Psoas muscle (tissue), 8 donors: ENCODE measurements around the gene ZNF805. TPM values are rescaled to one million over a fixed set of nuclear protein-coding genes. Genes with fewer than 3 reads are reported as not detected.

Source experiments
- ATAC-seq, 4 donors: fragments of 200-7000 bp; cut with Tn5 transposase; one replicate each; pipeline ENCODE4 v1.9.1; 2020; ENCODE audit warnings: moderate library complexity in 3 of 4, mild to moderate bottlenecking in 2 of 4
- DNase-seq, 2 donors: peaks; one replicate each; pipeline ENCODE4 v3.0.0-alpha.2; 2020
- H3K27ac ChIP-seq: fragments of 200-600 bp; one replicate; pipeline ENCODE4 v1.8.0; 2022
- H3K27me3 ChIP-seq, 3 donors: fragments of 200-600 bp in 1 of 3; one replicate each; pipeline versions ENCODE4 v1.6.1 to v1.8.0; 2013 to 2022; ENCODE audit warnings: low read length in 2 of 3, mild to moderate bottlenecking in 2 of 3, moderate library complexity in 1 of 3; ENCODE audit not compliant: insufficient read depth in 3 of 3
- H3K36me3 ChIP-seq, 2 donors: fragments of 200-600 bp in 1 of 2; one replicate each; pipeline versions ENCODE4 v1.6.1 to v1.8.0; 2013 to 2022; ENCODE audit warnings: low read depth in 1 of 2, mild to moderate bottlenecking in 1 of 2, moderate library complexity in 1 of 2; ENCODE audit not compliant: insufficient read depth in 1 of 2
- H3K4me1 ChIP-seq: fragments of 200-600 bp; one replicate; pipeline ENCODE4 v1.8.0; 2022
- H3K4me3 ChIP-seq: fragments of 200-600 bp; one replicate; pipeline ENCODE4 v1.8.0; 2022; ENCODE audit warnings: mild to moderate bottlenecking
- H3K9me3 ChIP-seq: fragments of 200-600 bp; one replicate; pipeline ENCODE4 v1.8.0; 2022
- WGBS, 3 donors: extraction: QIAGEN DNeasy Blood & Tissue Kit; methylation state at CpG; one replicate each; pipeline versions ENCODE4 v1.1.6 to v1.1.7; 2013; 5-methylcytosine and 5-hydroxymethylcytosine counted together
- intact Hi-C, 2 donors: fragments of 100-400 bp; cut with DNase I; formaldehyde crosslinking; loops; one replicate each; pipeline versions ENCODE4 v1.11.0 to v1.14.2; 2022
- polyA plus RNA-seq, 3 donors: library from polyadenylated mRNA; stranded (reverse); fragments of 200-250 nt; gene quantifications; one replicate each; pipeline ENCODE4 v1.2.3, GENCODE V29; 2013
- total RNA-seq, 4 donors: library from RNA; stranded (reverse); fragmentation: NEBNext Ultra II Directional in 2 of 4; extraction: Animal tissue kit (Norgen Biotek cat#: 25700) in 2 of 4; gene quantifications; one replicate each; pipeline versions ENCODE4 v1.2.1 to v1.2.4, GENCODE V29; 2021 to 2023
- TF ChIP-seq, protein P1 (sequence below): fragments of 200-600 bp; IDR thresholded peaks from one replicate; pipeline ENCODE4 v1.8.0; 2022; ENCODE audit warnings: antibody characterized with exemption
- donor health status: healthy with polysubstance abuse.
- donor health status: DM: no; HTN: no; CAD: no; lungs with moderate emphysema.
- donor health status: Bipolar disorder and iron deficiency.
- donor health status: healthy.
- donor health status: DM: yes; HTN: yes; CAD: no.
- donor health status: DM: no; HTN: no; CAD: no.
- donor health status: DM: no; HTN: no; CAD: no.
- donor health status: DM: yes; HTN: yes; CAD: no.

ZNF805 gene
- total and polyA plus RNA-seq, 7 donors = 1.2 to 16.4 (median 10.3) TPM

DNA sequence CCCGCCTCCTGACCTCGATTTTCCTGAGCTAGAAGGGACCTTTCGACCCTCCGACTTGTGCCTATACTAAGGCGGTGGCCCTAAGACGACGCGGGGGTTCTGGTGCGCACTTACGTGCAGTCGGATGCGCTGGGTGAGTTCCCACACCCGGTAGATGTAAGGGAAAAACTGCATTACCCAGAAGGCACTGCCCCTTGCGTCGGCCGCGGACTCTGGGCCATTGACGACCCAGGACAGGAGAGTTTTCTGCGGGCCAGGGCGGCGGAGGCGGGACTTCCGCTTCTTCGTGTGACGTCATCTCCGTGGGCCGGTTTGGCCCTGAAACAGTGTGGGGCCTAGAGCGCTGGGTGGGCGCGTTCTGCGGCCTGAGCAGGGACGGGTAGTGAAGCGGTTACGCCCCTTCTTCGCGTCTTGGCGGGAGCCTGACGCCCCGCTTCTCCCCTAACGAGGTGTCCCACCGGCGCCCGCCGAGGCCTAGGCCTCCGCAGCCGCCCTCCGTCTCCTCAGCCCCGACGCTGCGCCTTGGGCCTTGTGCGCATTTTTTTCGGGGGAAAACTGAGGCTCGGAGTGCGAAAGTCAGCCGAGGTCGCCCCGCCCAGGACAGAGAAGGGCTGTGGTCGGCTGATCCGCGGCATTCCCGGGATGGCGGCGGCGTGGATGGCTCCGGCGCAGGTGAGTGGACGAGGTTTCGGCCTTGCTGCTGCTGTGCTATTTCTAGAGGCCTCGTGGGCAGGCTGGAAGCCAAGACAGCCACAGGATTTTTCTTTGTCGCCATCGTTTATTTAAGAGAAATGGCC, 39.9 kb downstream of the ZNF805 start, which contains the start of gene ZNF460:
ZNF460 (plus strand) TSS at position 321 of the 797 bp plus-strand sequence; CDS start at position 643, 322 bp downstream.
- Histone ChIP-seq H3K27ac (peak within 1 kb of the TSS; percentile 99), H3K4me1 (peaks cover 36% of the 10 kb centered on the region), H3K9me3 (no peaks in the 10 kb centered on the region), H3K4me3 (peak within 1 kb of the TSS; percentile 86), H3K36me3 (peaks cover 5 to 38% of the 10 kb centered on the region in 2 donors), H3K27me3 (no peaks in the 10 kb centered on the region)
- ATAC-seq (peak; percentile 92 to 95 (median 94)), DNase-seq (peak; percentile 97 to 99)
- WGBS, 3 donors = 0 to 1% (median 0%) methylated on average over 62 to 71 of the region's 71 CpGs
- intact Hi-C loops = loop anchor here (1.0 to 5.0 kb wide), 4 partner anchors 37 to 83 kb away; partner anchors contain the start of genes TRAPPC2B (in 1 of the 2), ZNF543 (in 1 of the 2), ZNF547 (in 1 of the 2) and ZNF805 (in 1 of the 2)
- TF ChIP-seq, protein P1, sequence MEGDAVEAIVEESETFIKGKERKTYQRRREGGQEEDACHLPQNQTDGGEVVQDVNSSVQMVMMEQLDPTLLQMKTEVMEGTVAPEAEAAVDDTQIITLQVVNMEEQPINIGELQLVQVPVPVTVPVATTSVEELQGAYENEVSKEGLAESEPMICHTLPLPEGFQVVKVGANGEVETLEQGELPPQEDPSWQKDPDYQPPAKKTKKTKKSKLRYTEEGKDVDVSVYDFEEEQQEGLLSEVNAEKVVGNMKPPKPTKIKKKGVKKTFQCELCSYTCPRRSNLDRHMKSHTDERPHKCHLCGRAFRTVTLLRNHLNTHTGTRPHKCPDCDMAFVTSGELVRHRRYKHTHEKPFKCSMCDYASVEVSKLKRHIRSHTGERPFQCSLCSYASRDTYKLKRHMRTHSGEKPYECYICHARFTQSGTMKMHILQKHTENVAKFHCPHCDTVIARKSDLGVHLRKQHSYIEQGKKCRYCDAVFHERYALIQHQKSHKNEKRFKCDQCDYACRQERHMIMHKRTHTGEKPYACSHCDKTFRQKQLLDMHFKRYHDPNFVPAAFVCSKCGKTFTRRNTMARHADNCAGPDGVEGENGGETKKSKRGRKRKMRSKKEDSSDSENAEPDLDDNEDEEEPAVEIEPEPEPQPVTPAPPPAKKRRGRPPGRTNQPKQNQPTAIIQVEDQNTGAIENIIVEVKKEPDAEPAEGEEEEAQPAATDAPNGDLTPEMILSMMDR = no peak

DNA sequence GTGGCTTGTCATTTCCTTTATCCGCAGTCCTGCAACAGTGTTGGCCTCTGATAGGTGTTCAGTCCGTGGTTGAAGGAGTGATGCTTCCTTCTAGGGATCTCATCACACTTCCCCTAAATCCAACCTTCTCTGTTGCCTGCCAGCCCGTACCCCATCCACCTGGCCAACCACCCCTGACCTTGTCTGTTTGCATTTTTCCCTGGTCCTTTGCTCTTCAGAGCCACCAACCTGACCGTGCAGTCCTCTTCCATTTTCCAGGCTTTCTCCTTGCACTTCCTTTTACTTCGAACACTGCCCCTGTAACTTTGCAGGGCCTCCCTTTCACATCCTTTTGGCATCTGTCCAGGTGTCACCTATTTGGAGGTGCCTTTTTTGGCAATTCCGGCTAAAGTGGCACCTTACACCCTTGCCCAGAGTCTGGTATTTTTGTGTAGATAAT, 40.5 kb downstream of the ZNF805 start:
- no peaks in the 10 kb centered on the region for H3K27me3 ChIP-seq
- intact Hi-C loops = loop anchor here (1.0 to 5.0 kb wide), 4 partner anchors 36 to 82 kb away; partner anchors contain the start of genes TRAPPC2B (in 1 of the 2), ZNF543 (in 1 of the 2), ZNF547 (in 1 of the 2) and ZNF805 (in 1 of the 2)
- TF ChIP-seq, protein P1 = no peak
- peak overlapping the region; percentile 99 for H3K27ac ChIP-seq
- DNase-seq = no peak
- peaks cover 8 to 38% of the 10 kb centered on the region in 2 donors for H3K36me3 ChIP-seq
- H3K4me3 ChIP-seq = peak overlapping the region; percentile 86
- ATAC-seq = peak in 1 of 4 donors; percentile 1
- WGBS, 3 donors = 3 to 5% (median 3%) methylated on average over 6 of the region's 6 CpGs
- peaks cover 36% of the 10 kb centered on the region for H3K4me1 ChIP-seq
- no peaks in the 10 kb centered on the region for H3K9me3 ChIP-seq

DNA sequence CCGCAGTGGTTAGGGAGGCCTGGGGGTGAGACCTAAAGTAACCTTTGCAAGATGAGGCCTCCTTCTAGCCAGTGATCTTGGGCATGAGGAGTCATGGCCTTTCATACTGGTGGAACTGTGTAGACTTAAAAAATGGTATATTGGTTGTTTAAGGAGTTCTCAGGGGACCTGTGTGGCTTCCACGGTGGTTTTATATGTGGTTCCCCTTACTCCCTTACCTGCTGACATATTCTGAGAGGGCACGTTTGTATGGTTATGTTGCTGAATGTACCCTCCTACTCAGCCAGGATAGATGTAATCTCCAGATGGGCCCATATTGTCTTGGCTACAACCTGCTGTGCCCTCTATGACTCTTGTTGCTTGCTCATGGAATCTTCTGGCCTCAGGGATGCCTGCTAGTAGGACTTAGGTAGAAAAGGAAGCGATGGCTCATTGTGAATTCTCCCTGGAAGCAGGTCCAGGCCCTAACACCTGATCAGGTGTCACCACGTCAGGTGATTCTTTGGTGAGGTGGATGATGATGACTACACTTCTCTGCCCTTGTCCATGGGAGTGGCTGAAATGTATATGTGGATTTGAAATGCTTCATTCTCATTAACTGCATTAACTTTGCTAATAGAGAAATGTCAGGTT, 41.7 kb downstream of the ZNF805 start:
- no peak for ATAC-seq
- H3K27ac ChIP-seq = peak overlapping the region; percentile 99
- H3K4me3 ChIP-seq = peak overlapping the region; percentile 86

DNA sequence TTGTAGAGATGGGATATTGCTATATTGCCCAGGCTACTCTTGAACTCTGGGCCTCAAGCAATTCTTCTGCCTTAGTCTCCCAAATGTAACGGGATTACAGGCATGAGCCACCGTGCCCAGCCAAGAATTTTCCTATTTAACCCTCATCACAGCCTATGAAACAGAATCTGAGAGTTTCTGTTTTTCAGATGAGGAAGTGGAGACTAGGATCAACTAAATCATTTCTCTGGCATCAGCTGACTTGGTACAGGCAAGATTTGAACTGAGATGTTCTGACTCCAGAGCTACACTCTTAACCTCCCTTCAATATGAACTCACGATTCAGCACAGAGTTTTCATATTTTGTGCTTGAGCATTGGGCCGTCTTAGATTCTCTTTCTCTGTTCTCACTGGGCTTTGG, 47.9 kb downstream of the ZNF805 start:
- intact Hi-C loops = no loop called here
- DNase-seq = no peak
- ATAC-seq = no peak
- H3K27me3 ChIP-seq = no peaks in the 10 kb centered on the region
- TF ChIP-seq, protein P1 = no peak
- H3K4me1 ChIP-seq = peaks cover 12% of the 10 kb centered on the region
- peaks cover 33 to 99% of the 10 kb centered on the region in 2 donors for H3K36me3 ChIP-seq
- peaks cover 22% of the 10 kb centered on the region for H3K9me3 ChIP-seq
- no peak overlapping the region for H3K27ac ChIP-seq
- WGBS, 3 donors = 89 to 93% (median 89%) methylated on average over 4 of the region's 4 CpGs
- no peak overlapping the region for H3K4me3 ChIP-seq

More for the DNA sequence above, 41.7 kb downstream of the ZNF805 start:
- Histone ChIP-seq H3K9me3 (no peaks in the 10 kb centered on the region), H3K36me3 (peaks cover 11 to 42% of the 10 kb centered on the region in 2 donors), H3K4me1 (peaks cover 36% of the 10 kb centered on the region), H3K27me3 (no peaks in the 10 kb centered on the region)
- DNase-seq = no peak
- TF ChIP-seq, protein P1 = no peak
- intact Hi-C loops = loop anchor here in 1 of 2 donors (5.0 kb wide), 1 partner anchor 35 kb away; no protein-coding TSS in a partner anchor
- WGBS, 3 donors = 68 to 74% (median 74%) methylated on average over 5 of the region's 5 CpGs
